Right cardiac atrium (tissue), 5 donors: ENCODE measurements around the gene CABLES2. TPM values are rescaled to one million over a fixed set of nuclear protein-coding genes. Genes with fewer than 3 reads are reported as not detected.
"Not testable (repeated sequence)": the region's sequence is repeated elsewhere in the genome, so short reads cannot be mapped to it uniquely, and the experiment has no call there.

Experiments
- ATAC-seq, 2 donors: fragments of 200-7000 bp; cut with Tn5 transposase; one replicate each; pipeline versions ENCODE4 v1.8.0 to v1.9.1; 2020; ENCODE audit warnings: moderate library complexity in 2 of 2, mild to moderate bottlenecking in 1 of 2
- DNase-seq, 3 donors: peaks; one replicate each; pipeline ENCODE4 v3.0.0-alpha.2; 2020
- H3K27ac ChIP-seq: one replicate; pipeline ENCODE4 v1.5.1; 2013; ENCODE audit warnings: mild to moderate bottlenecking, low read length, control low read depth, moderate library complexity
- H3K27me3 ChIP-seq: one replicate; pipeline ENCODE4 v1.6.1; 2013; ENCODE audit not compliant: control insufficient read depth, insufficient read depth
- H3K4me1 ChIP-seq: one replicate; pipeline ENCODE4 v1.6.1; 2013; ENCODE audit warnings: low read length; ENCODE audit not compliant: control insufficient read depth, insufficient read depth
- H3K4me3 ChIP-seq: one replicate; pipeline ENCODE4 v1.5.1; 2013; ENCODE audit warnings: low read length, control low read depth
- H3K9me3 ChIP-seq: one replicate; pipeline ENCODE4 v1.6.1; 2013; ENCODE audit warnings: low read length; ENCODE audit not compliant: control insufficient read depth
- WGBS: extraction: QIAGEN DNeasy Blood & Tissue Kit; methylation state at CpG from one replicate; pipeline ENCODE4 v1.1.7; 2013; 5-methylcytosine and 5-hydroxymethylcytosine counted together
- intact Hi-C, 4 donors: fragments of 100-400 bp; cut with DNase I; formaldehyde crosslinking; loops; one replicate each; pipeline versions ENCODE4 v1.11.0 to v1.14.0; 2022 to 2023
- polyA plus RNA-seq: library from polyadenylated mRNA; stranded (reverse); fragments of 200-250 nt; gene quantifications from one replicate; pipeline ENCODE4 v1.2.3, GENCODE V29; 2013
- total RNA-seq, 4 donors: library from RNA; stranded (reverse); fragmentation: NEBNext Ultra II Directional; extraction: Animal tissue kit (Norgen Biotek cat#: 25700); gene quantifications; one replicate each; pipeline ENCODE4 v1.2.1, GENCODE V29; 2021
- donor health status: healthy with polysubstance abuse.
- donor health status: DM: no; HTN: yes; CAD: no.
- donor health status: DM: no; HTN: no; CAD: no.
- donor health status: DM: no; HTN: yes; CAD: no; lungs with severe emphysema.
- donor health status: DM: yes; HTN: yes; CAD: no.

The CABLES2 gene
- total and polyA plus RNA-seq, 5 donors = 10.9 to 29.4 (median 14.9) TPM

- WGBS = 14% methylated on average over 32 of the region's 32 CpGs
Measured at GRCh38 chr20:62433658-62434497, 26.8 kb upstream of the CABLES2 start.

GRCh38 chr20:62430866-62431447, 23.9 kb upstream of the CABLES2 start:
- Histone ChIP-seq H3K4me3 (no peak overlapping the region), H3K27me3 (no peaks in the 10 kb centered on the region), H3K27ac (no peak overlapping the region), H3K9me3 (no peaks in the 10 kb centered on the region), H3K4me1 (no peaks in the 10 kb centered on the region)
- intact Hi-C loops = no loop called here
- no peak for ATAC-seq
- DNase-seq = no peak
- WGBS = 70% methylated on average over 23 of the region's 23 CpGs

More at GRCh38 chr20:62433658-62434497, 26.8 kb upstream of the CABLES2 start:
- DNase-seq (peak; percentile 71 to 90 (median 86)), ATAC-seq (peak; percentile 68 to 82)
- Histone ChIP-seq H3K4me3 (no peak overlapping the region), H3K9me3 (no peaks in the 10 kb centered on the region), H3K4me1 (no peaks in the 10 kb centered on the region), H3K27ac (peak overlapping the region; percentile 13), H3K27me3 (no peaks in the 10 kb centered on the region)
- intact Hi-C loops = no loop called here

- no peaks in the 10 kb centered on the region for H3K9me3 ChIP-seq
- WGBS = 69% methylated on average over 10 of the region's 10 CpGs
- H3K27me3 ChIP-seq = no peaks in the 10 kb centered on the region
- no peak overlapping the region for H3K4me3 ChIP-seq
- DNase-seq (no peak), ATAC-seq (no peak)
- intact Hi-C loops = no loop called here
- no peak overlapping the region for H3K27ac ChIP-seq
- no peaks in the 10 kb centered on the region for H3K4me1 ChIP-seq
Measured at GRCh38 chr20:62430311-62430853, 23.3 kb upstream of the CABLES2 start.

- DNase-seq (no peak), ATAC-seq (no peak)
- Histone ChIP-seq H3K4me3 (no peak overlapping the region), H3K27me3 (no peaks in the 10 kb centered on the region), H3K4me1 (no peaks in the 10 kb centered on the region), H3K27ac (no peak overlapping the region), H3K9me3 (no peaks in the 10 kb centered on the region)
- intact Hi-C loops = no loop called here
- WGBS = 82% methylated on average over 23 of the region's 23 CpGs
Measured at GRCh38 chr20:62429455-62430310, 22.6 kb upstream of the CABLES2 start.

GRCh38 chr20:62428396-62429295, 21.6 kb upstream of the CABLES2 start:
- intact Hi-C loops = no loop called here
- no peak for ATAC-seq
- no peaks in the 10 kb centered on the region for H3K4me1 ChIP-seq
- no peak for DNase-seq
- H3K4me3 ChIP-seq = no peak overlapping the region
- H3K27ac ChIP-seq = no peak overlapping the region
- no peaks in the 10 kb centered on the region for H3K9me3 ChIP-seq
- no peaks in the 10 kb centered on the region for H3K27me3 ChIP-seq
- WGBS = 49% methylated on average over 31 of the region's 31 CpGs

- Histone ChIP-seq H3K27me3 (no peaks in the 10 kb centered on the region), H3K9me3 (no peaks in the 10 kb centered on the region), H3K4me1 (no peaks in the 10 kb centered on the region), H3K4me3 (no peak overlapping the region), H3K27ac (no peak overlapping the region)
- DNase-seq (no peak), ATAC-seq (no peak)
- intact Hi-C loops = no loop called here
- 89% methylated on average over 10 of the region's 10 CpGs for WGBS
Measured at GRCh38 chr20:62428002-62428372, 20.9 kb upstream of the CABLES2 start.

- no peaks in the 10 kb centered on the region for H3K4me1 ChIP-seq
- no peak within 1 kb of the TSS for H3K4me3 ChIP-seq
- intact Hi-C loops = no loop called here
- no peak for ATAC-seq
- no peak for DNase-seq
- H3K9me3 ChIP-seq = no peaks in the 10 kb centered on the region
- H3K27ac ChIP-seq = no peak within 1 kb of the TSS
- WGBS = 80% methylated on average over 28 of the region's 28 CpGs
- no peaks in the 10 kb centered on the region for H3K27me3 ChIP-seq
Measured at GRCh38 chr20:62427172-62428001, 20.3 kb upstream of the CABLES2 start, which contains the start of gene RBBP8NL. RBBP8NL (minus strand) TSS chr20:62427539; CDS start chr20:62419647, 7,892 bp downstream.

GRCh38 chr20:62426699-62427131, 19.6 kb upstream of the CABLES2 start:
- no peaks in the 10 kb centered on the region for H3K9me3 ChIP-seq
- intact Hi-C loops = no loop called here

GRCh38 chr20:62426059-62426348, 18.9 kb upstream of the CABLES2 start:
- H3K4me1 ChIP-seq, H3K27me3 ChIP-seq, H3K9me3 ChIP-seq, DNase-seq, ATAC-seq, H3K4me3 ChIP-seq, intact Hi-C loops, H3K27ac ChIP-seq: not testable (repeated sequence)
- 100% methylated on average over 4 of the region's 4 CpGs for WGBS

More at GRCh38 chr20:62426699-62427131, 19.6 kb upstream of the CABLES2 start:
- no peak overlapping the region for H3K27ac ChIP-seq
- no peaks in the 10 kb centered on the region for H3K27me3 ChIP-seq
- DNase-seq (no peak), ATAC-seq (no peak)
- H3K4me1 ChIP-seq = no peaks in the 10 kb centered on the region
- no peak overlapping the region for H3K4me3 ChIP-seq
- 76% methylated on average over 22 of the region's 22 CpGs for WGBS
